HepG2 (cell line): ENCODE data around the gene SKIDA1. TPM values are rescaled to one million over a fixed set of nuclear protein-coding genes. Genes with fewer than 3 reads are reported as not detected.
A peak's percentile ranks its signal among the peaks of the same experiment; 100 is the strongest.

ENCODE experiments used
- CHD2 ChIP-seq: IDR thresholded peaks from 2 replicates; pipeline ENCODE4 v1.6.1; 2011; ENCODE audit warnings: low read depth, low read length, improper control_type of control experiment
- CREBL2 ChIP-seq: sonication (generic); formaldehyde crosslinking; IDR thresholded peaks from 2 replicates; pipeline ENCODE4 v1.8.1; 2023; ENCODE audit warnings: missing genetic modification reagents, mild to moderate bottlenecking, borderline replicate concordance
- FOXK2 ChIP-seq: fragments of 450-650 bp; IDR thresholded peaks from 2 replicates; pipeline ENCODE4 v1.6.1; 2016
- KDM2A ChIP-seq: sonication (generic); formaldehyde crosslinking; IDR thresholded peaks from 2 replicates; pipeline ENCODE4 v1.4.0; 2020; ENCODE audit warnings: low read depth, missing genetic modification reagents, borderline replicate concordance
- KLF13 ChIP-seq: sonication (generic); formaldehyde crosslinking; IDR thresholded peaks from 2 replicates; pipeline ENCODE4 v1.4.0; 2020; ENCODE audit warnings: mild to moderate bottlenecking, missing genetic modification reagents
- NAIF1 ChIP-seq: sonication (generic); formaldehyde crosslinking; IDR thresholded peaks from 2 replicates; pipeline ENCODE4 v1.5.0; 2020; ENCODE audit warnings: mild to moderate bottlenecking, missing genetic modification reagents, borderline replicate concordance
- NCOR1 ChIP-seq: fragments of 200-600 bp; sonication (generic); IDR thresholded peaks from 2 replicates; pipeline ENCODE4 v1.7.0; 2017; ENCODE audit warnings: antibody characterized with exemption, low read length, borderline replicate concordance
- NR2F6 ChIP-seq, 2 experiments: IDR thresholded peaks; 2 replicates each; pipeline ENCODE4 v1.6.1; 2016; ENCODE audit warnings: antibody characterized with exemption in 1 of 2, mild to moderate bottlenecking in 1 of 2
- PCBP1 ChIP-seq: fragments of 200-400 bp; formaldehyde crosslinking; IDR thresholded peaks from 2 replicates; pipeline ENCODE4 v1.6.1; 2017; ENCODE audit warnings: mild to moderate bottlenecking, low read depth, low read length, borderline replicate concordance
- TAF1 ChIP-seq: sonication (generic); formaldehyde crosslinking; IDR thresholded peaks from 2 replicates; pipeline ENCODE4 v1.4.0; 2020; ENCODE audit warnings: missing genetic modification reagents
- TEAD3 ChIP-seq: optimal IDR thresholded peaks from 2 replicates; pipeline ENCODE3; 2016; ENCODE audit warnings: borderline replicate concordance
- ZBTB7B ChIP-seq: sonication (generic); formaldehyde crosslinking; IDR thresholded peaks from 2 replicates; pipeline ENCODE4 v1.4.0; 2020; ENCODE audit warnings: missing genetic modification reagents
- ZHX1 ChIP-seq: sonication (generic); formaldehyde crosslinking; IDR thresholded peaks from 2 replicates; pipeline ENCODE4 v1.8.1; 2022; ENCODE audit warnings: low read depth, mild to moderate bottlenecking, missing genetic modification reagents
- ZNF280D ChIP-seq: sonication (generic); formaldehyde crosslinking; IDR thresholded peaks from 2 replicates; pipeline ENCODE4 v1.5.1; 2020; ENCODE audit warnings: mild to moderate bottlenecking, missing genetic modification reagents
- ZNF567 ChIP-seq: sonication (generic); formaldehyde crosslinking; IDR thresholded peaks from 2 replicates; pipeline ENCODE4 v1.8.1; 2023; ENCODE audit warnings: mild to moderate bottlenecking, missing genetic modification reagents, borderline replicate concordance
- polyA plus RNA-seq, 8 experiments: library from polyadenylated mRNA; depleted of rRNA in 3 of 8; stranded (reverse) in 7 of 8; unstranded in 1 of 8; fragments of >200 nt; fragmentation: Illumina TruSeq in 4 of 8; extraction: Trizol in 4 of 8; gene quantifications; 2 replicates each; pipeline versions ENCODE4 v1.2.1 to v1.2.3, GENCODE V29; 2011 to 2016; ENCODE audit warnings: low read depth in 4 of 8, missing spikeins in 1 of 8, mixed read lengths in 1 of 8; ENCODE audit not compliant: insufficient read depth in 1 of 8
- total RNA-seq, 5 experiments: library from RNA; depleted of rRNA; stranded (reverse); fragments of >200 nt; fragmentation: Illumina TruSeq; extraction: Trizol; gene quantifications; 2 replicates each; pipeline ENCODE4 v1.2.3, GENCODE V29; 2016; ENCODE audit warnings: low read depth in 1 of 5
- TF ChIP-seq, protein P1 (sequence below): sonication (generic); formaldehyde crosslinking; IDR thresholded peaks from 2 replicates; pipeline ENCODE4 v1.4.0; 2020; ENCODE audit warnings: low read depth, mild to moderate bottlenecking, missing genetic modification reagents
- TF ChIP-seq, protein P2 (sequence below): sonication (generic); formaldehyde crosslinking; IDR thresholded peaks from 2 replicates; pipeline ENCODE4 v1.8.0; 2022; ENCODE audit warnings: mild to moderate bottlenecking, missing genetic modification reagents, borderline replicate concordance

SKIDA1 gene
- total and polyA plus RNA-seq, 2 of the 13 experiments (the other 11 are each of a cell fraction or from before 2014, with no cell fraction given) = 0.73 to 1.5 TPM

DNA sequence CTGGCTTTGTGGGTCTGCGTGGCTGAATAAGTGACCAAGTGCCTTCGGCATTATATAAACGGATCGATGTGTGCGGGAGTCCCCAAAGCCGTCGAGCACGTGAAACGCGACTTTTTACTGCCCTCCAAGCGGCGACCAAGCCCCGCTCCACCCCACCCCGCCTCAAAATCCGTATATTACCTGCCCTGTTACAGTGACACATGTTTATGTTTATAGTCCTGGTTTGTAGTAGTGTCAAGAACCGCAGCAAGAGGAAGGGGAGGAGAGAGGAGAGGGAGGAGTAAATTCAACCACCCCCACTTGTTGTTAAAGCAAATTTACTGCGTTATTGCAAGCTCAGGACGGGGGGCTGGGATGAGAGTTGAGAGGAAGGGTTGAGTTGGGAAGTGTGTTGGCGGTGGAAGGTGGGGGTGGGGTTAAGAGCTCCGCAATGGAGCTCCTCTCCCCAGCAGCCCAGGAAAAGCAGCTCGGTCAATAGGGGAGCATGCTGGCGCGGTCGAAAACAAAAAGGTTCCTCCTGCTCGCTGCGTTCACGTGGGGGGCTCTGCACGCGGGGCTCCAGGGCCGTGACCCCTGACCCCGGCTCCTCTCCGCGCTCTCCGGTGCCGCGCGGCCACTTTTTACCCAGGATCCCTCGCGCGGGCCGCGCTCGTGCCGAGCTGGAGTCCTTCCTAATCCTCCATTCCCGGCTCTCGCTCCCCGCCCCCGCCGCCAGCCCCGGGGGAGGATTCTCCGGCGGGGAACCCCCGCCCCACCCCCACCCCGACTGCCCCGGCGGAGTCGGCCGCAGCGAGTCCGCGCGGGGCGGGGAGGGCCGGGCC, at the start of gene SKIDA1 (continued):
- TF ChIP-seq, protein P1, sequence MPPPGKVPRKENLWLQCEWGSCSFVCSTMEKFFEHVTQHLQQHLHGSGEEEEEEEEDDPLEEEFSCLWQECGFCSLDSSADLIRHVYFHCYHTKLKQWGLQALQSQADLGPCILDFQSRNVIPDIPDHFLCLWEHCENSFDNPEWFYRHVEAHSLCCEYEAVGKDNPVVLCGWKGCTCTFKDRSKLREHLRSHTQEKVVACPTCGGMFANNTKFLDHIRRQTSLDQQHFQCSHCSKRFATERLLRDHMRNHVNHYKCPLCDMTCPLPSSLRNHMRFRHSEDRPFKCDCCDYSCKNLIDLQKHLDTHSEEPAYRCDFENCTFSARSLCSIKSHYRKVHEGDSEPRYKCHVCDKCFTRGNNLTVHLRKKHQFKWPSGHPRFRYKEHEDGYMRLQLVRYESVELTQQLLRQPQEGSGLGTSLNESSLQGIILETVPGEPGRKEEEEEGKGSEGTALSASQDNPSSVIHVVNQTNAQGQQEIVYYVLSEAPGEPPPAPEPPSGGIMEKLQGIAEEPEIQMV (CRISPR knock-in tag) = no peak
- TF ChIP-seq FOXK2 = peak; percentile 94
- TF ChIP-seq CHD2 = no peak; the same call in 1 of the 2 replicates
- TF ChIP-seq, protein P2, sequence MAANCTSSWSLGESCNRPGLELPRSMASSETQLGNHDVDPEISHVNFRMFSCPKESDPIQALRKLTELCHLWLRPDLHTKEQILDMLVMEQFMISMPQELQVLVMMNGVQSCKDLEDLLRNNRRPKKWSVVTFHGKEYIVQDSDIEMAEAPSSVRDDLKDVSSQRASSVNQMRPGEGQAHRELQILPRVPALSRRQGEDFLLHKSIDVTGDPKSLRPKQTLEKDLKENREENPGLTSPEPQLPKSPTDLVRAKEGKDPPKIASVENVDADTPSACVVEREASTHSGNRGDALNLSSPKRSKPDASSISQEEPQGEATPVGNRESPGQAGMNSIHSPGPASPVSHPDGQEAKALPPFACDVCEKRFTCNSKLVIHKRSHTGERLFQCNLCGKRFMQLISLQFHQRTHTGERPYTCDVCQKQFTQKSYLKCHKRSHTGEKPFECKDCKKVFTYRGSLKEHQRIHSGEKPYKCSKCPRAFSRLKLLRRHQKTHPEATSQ (CRISPR knock-in tag) = peak; percentile 54; the same call in 1 of the 2 replicates
- TF ChIP-seq TAF1 (CRISPR knock-in tag) = peak; percentile 82
- TF ChIP-seq TEAD3 = peak; percentile 55
- peak; percentile 90; the same call in 1 of the 2 replicates for TF ChIP-seq PCBP1
- 0 out of 2 replicates have a peak, but pooled peaks have one; percentile 18 for TF ChIP-seq ZNF280D (CRISPR knock-in tag)
- no peak; the same call in 1 of the 2 replicates for TF ChIP-seq CREBL2 (CRISPR knock-in tag)
- TF ChIP-seq ZHX1 (CRISPR knock-in tag) = peak; percentile 58; the same call in 1 of the 2 replicates
- TF ChIP-seq KLF13 (CRISPR knock-in tag) = no peak
- peak; percentile 90; the same call in 1 of the 2 replicates for TF ChIP-seq ZBTB7B (CRISPR knock-in tag)
- TF ChIP-seq ZNF567 (CRISPR knock-in tag) = no peak
- TF ChIP-seq NCOR1 = peak; percentile 37; the same call in 1 of the 2 replicates
- peak; percentile 98 for TF ChIP-seq NR2F6 (IDR thresholded peaks at IDR 0.05)
- peak; percentile 99 for TF ChIP-seq NR2F6 (CRISPR knock-in tag; IDR thresholded peaks at IDR 0.05)
- TF ChIP-seq KDM2A (CRISPR knock-in tag) = peak; percentile 32
- TF ChIP-seq NAIF1 (CRISPR knock-in tag) = peak; percentile 82; the same call in 1 of the 2 replicates
